SK-N-SH (cell line): Measurements from ENCODE around the gene HOXD10. TPM values are rescaled to one million over a fixed set of nuclear protein-coding genes. Genes with fewer than 3 reads are reported as not detected.
A peak's percentile ranks its signal among the peaks of the same experiment; 100 is the strongest.

ENCODE experiments used
- CTCF ChIA-PET: fragments of 300-600, 350-600 bp; formaldehyde crosslinking; extraction: SDS; loops from one replicate; lab custom pipeline; 2021; lab: Yijun Ruan, JAX
- POLR2A ChIA-PET: fragments of 350-600 bp; sonication (Branson Sonifier 250); formaldehyde crosslinking; extraction: SDS; loops from one replicate; lab custom pipeline; 2020; ENCODE audit warnings: antibody characterized with exemption, inconsistent platforms; lab: Yijun Ruan, JAX
- DNase-seq: peaks from one replicate; pipeline ENCODE4 v3.0.0; 2012
- H2AFZ ChIP-seq: fragments of 200-600 bp; sonication (generic); 2 replicates; pipeline ENCODE4 v1.8.1; 2016; ENCODE audit warnings: antibody characterized with exemption, mild to moderate bottlenecking, low read depth
- H3F3A ChIP-seq: fragments of 200-600 bp; sonication (generic); replicated peaks from 2 replicates; pipeline ENCODE3; 2016; ENCODE audit warnings: antibody characterized with exemption, mild to moderate bottlenecking; ENCODE audit not compliant: insufficient read depth
- H3K27ac ChIP-seq, 2 experiments: fragments of 200-500 bp in 1 of 2; fragments of 200-600 bp in 1 of 2; sonication (Bioruptor generic) in 1 of 2; sonication (generic), shearing (Covaris generic) in 1 of 2; 2 replicates each; pipeline versions ENCODE4 v1.5.1 to v1.6.1; 2014 to 2016; ENCODE audit warnings: low read depth in 2 of 2, inconsistent platforms in 1 of 2, low read length in 1 of 2, mild to moderate bottlenecking in 1 of 2, mixed read lengths in 1 of 2
- H3K27me3 ChIP-seq: fragments of 200-600 bp; sonication (generic), shearing (Covaris generic); 2 replicates; pipeline ENCODE4 v1.6.1; 2016; ENCODE audit warnings: mixed run types; ENCODE audit not compliant: insufficient read depth
- H3K36me3 ChIP-seq, 2 experiments: fragments of 200-500 bp in 1 of 2; fragments of 200-600 bp in 1 of 2; sonication (Bioruptor generic) in 1 of 2; sonication (generic) in 1 of 2; replicated peaks in 1 of 2; 2 replicates each; pipeline versions ENCODE3 to v1.5.1; 2014 to 2016; ENCODE audit warnings: low read length in 1 of 2, mild to moderate bottlenecking in 1 of 2; ENCODE audit not compliant: insufficient read depth in 2 of 2, control insufficient read depth in 1 of 2
- H3K4me1 ChIP-seq, 2 experiments: fragments of 200-500 bp in 1 of 2; fragments of 200-600 bp in 1 of 2; sonication (Bioruptor generic) in 1 of 2; sonication (generic), shearing (Covaris generic) in 1 of 2; 2 replicates each; pipeline versions ENCODE4 v1.5.1 to v1.6.1; 2014 to 2016; ENCODE audit warnings: low read depth in 1 of 2, low read length in 1 of 2, mixed run types in 1 of 2; ENCODE audit not compliant: insufficient read depth in 2 of 2, control insufficient read depth in 1 of 2
- H3K4me2 ChIP-seq: fragments of 200-600 bp; sonication (generic), shearing (Covaris generic); 2 replicates; pipeline ENCODE4 v1.6.1; 2017; ENCODE audit warnings: mixed run types
- H3K4me3 ChIP-seq, 2 experiments: fragments of 200-500 bp in 1 of 2; fragments of 200-600 bp in 1 of 2; sonication (Bioruptor generic) in 1 of 2; sonication (generic), shearing (Covaris generic) in 1 of 2; 2 replicates each; pipeline versions ENCODE4 v1.5.1 to v1.8.1; 2014 to 2016; ENCODE audit warnings: low read depth in 2 of 2, inconsistent platforms in 1 of 2, low read length in 1 of 2, mild to moderate bottlenecking in 1 of 2, mixed read lengths in 1 of 2, moderate library complexity in 1 of 2
- H3K79me2 ChIP-seq: fragments of 200-600 bp; sonication (generic); 2 replicates; pipeline ENCODE4 v1.8.1; 2017; ENCODE audit warnings: mild to moderate bottlenecking; ENCODE audit not compliant: insufficient read depth
- H3K9ac ChIP-seq: fragments of 200-600 bp; sonication (generic); 2 replicates; pipeline ENCODE4 v1.6.1; 2017; ENCODE audit warnings: mixed run types
- H3K9me2 ChIP-seq: fragments of 200-600 bp; sonication (generic); 2 replicates; pipeline ENCODE4 v1.6.1; 2017; ENCODE audit warnings: mixed run types
- H3K9me3 ChIP-seq: fragments of 200-600 bp; sonication (generic); 2 replicates; pipeline ENCODE4 v1.6.1; 2017; ENCODE audit warnings: mixed run types, mild to moderate bottlenecking, moderate library complexity
- H4K20me1 ChIP-seq: fragments of 200-600 bp; sonication (generic); 2 replicates; pipeline ENCODE4 v1.6.1; 2017; ENCODE audit warnings: mild to moderate bottlenecking, mixed run types; ENCODE audit not compliant: insufficient read depth
- CHD2 ChIP-seq: fragments of 150-350 bp; IDR thresholded peaks from 2 replicates; pipeline ENCODE4 v1.6.1; 2018; ENCODE audit warnings: low read length; ENCODE audit not compliant: partially characterized antibody
- FOXJ3 ChIP-seq: sonication (generic); formaldehyde crosslinking; IDR thresholded peaks from 2 replicates; pipeline ENCODE4 v1.5.1; 2020; ENCODE audit warnings: mild to moderate bottlenecking, missing genetic modification reagents
- FOXM1 ChIP-seq: IDR thresholded peaks from 2 replicates; pipeline ENCODE4 v1.4.0; 2012; ENCODE audit warnings: low read depth, mild to moderate bottlenecking
- GATA2 ChIP-seq: sonication (generic); formaldehyde crosslinking; IDR thresholded peaks from 2 replicates; pipeline ENCODE4 v1.5.0; 2020; ENCODE audit warnings: mild to moderate bottlenecking, missing genetic modification reagents
- JUND ChIP-seq: IDR thresholded peaks from 2 replicates; pipeline ENCODE4 v1.4.0; 2012
- MEF2A ChIP-seq: IDR thresholded peaks from 2 replicates; pipeline ENCODE4 v1.4.0; 2012; ENCODE audit warnings: low read depth, borderline replicate concordance
- MXI1 ChIP-seq: IDR thresholded peaks from 2 replicates; pipeline ENCODE4 v1.6.1; 2012; ENCODE audit warnings: mild to moderate bottlenecking, low read depth, low read length, improper control_type of control experiment
- NRF1 ChIP-seq: IDR thresholded peaks from 2 replicates; pipeline ENCODE4 v1.6.1; 2012; ENCODE audit warnings: low read depth, mild to moderate bottlenecking, low read length
- POLR2AphosphoS5 ChIP-seq: IDR thresholded peaks from 2 replicates; pipeline ENCODE4 v1.6.1; 2012; ENCODE audit warnings: low read depth, low read length
- RXRA ChIP-seq: IDR thresholded peaks from 2 replicates; pipeline ENCODE4 v1.4.0; 2012; ENCODE audit warnings: low read depth, mild to moderate bottlenecking, borderline replicate concordance
- SIN3A ChIP-seq: IDR thresholded peaks from 2 replicates; pipeline ENCODE4 v1.6.1; 2012; ENCODE audit warnings: low read depth, mild to moderate bottlenecking, low read length, moderate library complexity, borderline replicate concordance
- SMC3 ChIP-seq: IDR thresholded peaks from 2 replicates; pipeline ENCODE4 v1.6.1; 2012; ENCODE audit warnings: low read depth, low read length, improper control_type of control experiment
- TAF1 ChIP-seq: IDR thresholded peaks from 2 replicates; pipeline ENCODE4 v1.6.1; 2012; ENCODE audit warnings: low read depth, mild to moderate bottlenecking, low read length, moderate library complexity, borderline replicate concordance
- TCF12 ChIP-seq: IDR thresholded peaks from 2 replicates; pipeline ENCODE4 v1.4.0; 2012
- WGBS: methylation state at CpG from one replicate; pipeline ENCODE4 v1.1.6; 2017; ENCODE audit warnings: low lambda C conversion rate; 5-methylcytosine and 5-hydroxymethylcytosine counted together
- polyA plus RNA-seq, 3 experiments: library from polyadenylated mRNA; depleted of rRNA; stranded (reverse); fragments of >200 nt; gene quantifications; 2 replicates each; pipeline ENCODE4 v1.2.3, GENCODE V29; 2012
- TF ChIP-seq, protein P1 (sequence below): IDR thresholded peaks from 2 replicates; pipeline ENCODE4 v1.4.0; 2012; ENCODE audit warnings: low read depth, borderline replicate concordance
- TF ChIP-seq, protein P2 (sequence below): IDR thresholded peaks from 2 replicates; pipeline ENCODE4 v1.4.0; 2012; ENCODE audit warnings: low read depth

HOXD10 gene
- polyA plus RNA-seq, 1 of the 3 experiments (the other 2 are of a cell fraction): 0.10 TPM

DNA sequence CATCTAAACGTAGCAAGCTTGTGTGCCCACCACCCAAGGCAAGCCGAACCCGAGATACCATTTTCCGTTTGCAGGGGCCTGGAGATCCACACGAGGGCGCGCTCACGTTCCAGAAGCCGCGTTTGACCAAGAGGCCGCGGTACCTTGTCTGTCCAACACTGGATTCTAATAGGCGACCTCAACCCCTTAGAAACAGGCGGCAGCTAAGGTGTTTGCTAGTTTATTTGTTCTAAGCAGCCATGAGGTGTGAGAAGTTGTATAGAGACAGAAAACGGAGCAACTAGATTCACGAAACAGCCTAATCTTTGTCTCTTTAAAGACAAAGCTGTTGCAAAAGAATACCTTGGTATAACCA is 5.3 kb upstream of the HOXD10 start (continued):
- TF ChIP-seq SMC3: peak; percentile 59
- no peak for TF ChIP-seq MEF2A

DNA sequence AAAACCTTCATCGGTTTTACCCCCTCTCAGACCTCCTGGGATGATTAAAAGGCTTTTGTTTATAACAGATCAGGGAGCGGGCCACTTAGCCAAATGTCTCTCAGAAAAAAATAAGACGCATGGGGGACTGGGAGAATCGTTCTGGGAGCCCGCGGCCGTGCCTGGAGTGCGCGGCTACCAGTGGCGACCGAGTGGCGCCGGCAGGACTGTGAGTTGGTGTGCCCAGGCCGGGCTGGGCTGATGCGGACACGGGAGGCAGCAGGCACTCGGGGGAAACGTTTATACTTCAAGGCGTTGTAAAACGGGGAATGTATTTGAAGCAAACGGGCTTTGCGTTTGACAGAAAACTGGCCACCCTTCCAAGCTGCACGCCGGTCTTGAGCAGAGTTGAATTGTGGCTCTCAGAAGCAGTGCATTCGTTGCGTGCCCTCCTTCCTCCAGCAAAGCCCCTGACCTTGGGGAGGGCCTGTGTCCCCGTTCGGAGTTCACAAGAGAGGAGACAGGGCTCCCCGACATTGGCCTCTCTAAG is 4.7 kb upstream of the HOXD10 start:
- Histone ChIP-seq H3K27me3 (peaks cover 67% of the 10 kb centered on the region), H3K9ac (no peak overlapping the region), H4K20me1 (no peaks in the 10 kb centered on the region), H3K4me1 (peaks cover 0 to 6% of the 10 kb centered on the region in 2 experiments; a peak in 2 of 4 replicates), H3K4me2 (no peak overlapping the region; the same call in 1 of the 2 replicates)
- CTCF ChIA-PET: interaction anchor here (0.5 to 17.7 kb wide), 32 partner anchors 10 to 1084 kb away, joined by 3 to 264 read pairs (median 6); partner anchors contain the start of genes EVX2, HOXD12, HOXD13 and HOXD9
- TF ChIP-seq, protein P1, sequence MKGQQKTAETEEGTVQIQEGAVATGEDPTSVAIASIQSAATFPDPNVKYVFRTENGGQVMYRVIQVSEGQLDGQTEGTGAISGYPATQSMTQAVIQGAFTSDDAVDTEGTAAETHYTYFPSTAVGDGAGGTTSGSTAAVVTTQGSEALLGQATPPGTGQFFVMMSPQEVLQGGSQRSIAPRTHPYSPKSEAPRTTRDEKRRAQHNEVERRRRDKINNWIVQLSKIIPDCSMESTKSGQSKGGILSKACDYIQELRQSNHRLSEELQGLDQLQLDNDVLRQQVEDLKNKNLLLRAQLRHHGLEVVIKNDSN: no peak
- TF ChIP-seq JUND (no peak), MEF2A (no peak), SIN3A (no peak), FOXJ3 (CRISPR knock-in tag) (no peak), RXRA (no peak), POLR2AphosphoS5 (no peak), GATA2 (CRISPR knock-in tag) (no peak), CHD2 (no peak), FOXM1 (no peak), MXI1 (no peak), TCF12 (no peak), SMC3 (no peak), NRF1 (no peak), TAF1 (no peak)
- TF ChIP-seq, protein P2, sequence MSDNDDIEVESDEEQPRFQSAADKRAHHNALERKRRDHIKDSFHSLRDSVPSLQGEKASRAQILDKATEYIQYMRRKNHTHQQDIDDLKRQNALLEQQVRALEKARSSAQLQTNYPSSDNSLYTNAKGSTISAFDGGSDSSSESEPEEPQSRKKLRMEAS: no peak
- TF ChIP-seq, all 33 proteins: peak for 0
- no peaks in the 10 kb centered on the region for H3K79me2 ChIP-seq
- POLR2A ChIA-PET: interaction anchor here (1.1 kb wide), 1 partner anchor 525 kb away, joined by 4 read pairs; no protein-coding TSS in a partner anchor
- no peak overlapping the region for H2AFZ ChIP-seq
- no peaks in the 10 kb centered on the region for H3K36me3 ChIP-seq
- H3K4me3 ChIP-seq: no peak overlapping the region
- WGBS: 49% methylated on average over 22 of the region's 29 CpGs
- no peak overlapping the region for H3K27ac ChIP-seq
- H3F3A ChIP-seq: peaks cover 3% of the 10 kb centered on the region
- no peaks in the 10 kb centered on the region for H3K9me3 ChIP-seq
- H3K9me2 ChIP-seq: no peaks in the 10 kb centered on the region
- DNase-seq: no peak
